H1 (cell line): ENCODE measurements around the gene DIPK1B. TPM values are rescaled to one million over a fixed set of nuclear protein-coding genes. Genes with fewer than 3 reads are reported as not detected.
A peak's percentile ranks its signal among the peaks of the same experiment; 100 is the strongest.

Experiments
- CTCF ChIA-PET: fragments of 300-600 bp; sonication (Branson Sonifier 250); formaldehyde crosslinking; loops from one replicate; lab custom pipeline; 2021; ENCODE audit not compliant: partially characterized antibody; lab: Charles Lee
- POLR2A ChIA-PET: fragments of 300-600 bp; sonication (Branson Sonifier 250); formaldehyde crosslinking; loops from one replicate; lab custom pipeline; 2021; ENCODE audit warnings: inconsistent platforms; ENCODE audit not compliant: partially characterized antibody; lab: Charles Lee
- DNase-seq, 2 experiments: peaks; one replicate each; pipeline versions ENCODE4 v3.0.0 to v3.0.0-alpha.2; 2010 to 2022; ENCODE audit warnings: low spot score in 2 of 2, low read depth in 1 of 2, mixed read lengths in 1 of 2
- FAIRE-seq: peaks from 2 replicates; lab custom pipeline; 2011; peaks lifted over from hg19 to GRCh38; lab: Jason Lieb, UNC
- H2AFZ ChIP-seq: 2 replicates; pipeline ENCODE4 v1.8.1; 2012; ENCODE audit warnings: low read length, inconsistent platforms
- H2AK5ac ChIP-seq: 2 replicates; pipeline ENCODE4 v1.6.1; 2013; ENCODE audit warnings: low read depth, low read length
- H2BK120ac ChIP-seq: replicated peaks from 2 replicates; pipeline ENCODE3; 2013; ENCODE audit warnings: low read depth, low read length, inconsistent platforms
- H2BK12ac ChIP-seq: 2 replicates; pipeline ENCODE4 v1.6.1; 2013; ENCODE audit warnings: low read depth, low read length
- H2BK15ac ChIP-seq: 2 replicates; pipeline ENCODE4 v1.6.1; 2013; ENCODE audit warnings: low read length
- H2BK20ac ChIP-seq: 2 replicates; pipeline ENCODE4 v1.6.1; 2013; ENCODE audit warnings: low read length
- H2BK5ac ChIP-seq: 2 replicates; pipeline ENCODE4 v1.6.1; 2013; ENCODE audit warnings: low read depth, low read length
- H3K14ac ChIP-seq: 2 replicates; pipeline ENCODE4 v1.6.1; 2013; ENCODE audit warnings: inconsistent platforms; ENCODE audit not compliant: insufficient read length
- H3K18ac ChIP-seq: 2 replicates; pipeline ENCODE4 v1.6.1; 2013; ENCODE audit warnings: low read length; ENCODE audit errors: extremely low read depth
- H3K23ac ChIP-seq: 2 replicates; pipeline ENCODE4 v1.6.1; 2013; ENCODE audit warnings: inconsistent platforms; ENCODE audit not compliant: insufficient read length
- H3K23me2 ChIP-seq: 2 replicates; pipeline ENCODE4 v1.6.1; 2013; ENCODE audit warnings: low read depth, low read length
- H3K27ac ChIP-seq: 2 replicates; pipeline ENCODE4 v1.6.1; 2011; ENCODE audit warnings: low read depth, low read length, inconsistent platforms
- H3K27me3 ChIP-seq, 4 experiments: replicated peaks in 1 of 4; 1 replicate in 1 of 4; 2 replicates in 3 of 4; pipeline versions ENCODE4 v1.6.1 to v1.8.1; 2011 to 2013; ENCODE audit warnings: low read length in 3 of 4, mild to moderate bottlenecking in 3 of 4, inconsistent platforms in 2 of 4, mixed read lengths in 2 of 4, moderate library complexity in 1 of 4; ENCODE audit not compliant: control insufficient read depth in 3 of 4, insufficient read depth in 3 of 4; ENCODE audit errors: extremely low read depth in 1 of 4
- H3K36me3 ChIP-seq, 4 experiments: 2 replicates each; pipeline versions ENCODE4 v1.6.1 to v1.8.1; 2011 to 2013; ENCODE audit warnings: mild to moderate bottlenecking in 4 of 4, low read length in 3 of 4, moderate library complexity in 2 of 4, control low read depth in 1 of 4, inconsistent platforms in 1 of 4; ENCODE audit not compliant: insufficient read depth in 4 of 4, control insufficient read depth in 2 of 4
- H3K4ac ChIP-seq: replicated peaks from 2 replicates; pipeline ENCODE3; 2013; ENCODE audit warnings: low read length, low read depth, mixed read lengths, inconsistent platforms; ENCODE audit not compliant: insufficient read length
- H3K4me1 ChIP-seq, 4 experiments: replicated peaks in 1 of 4; 1 replicate in 1 of 4; 2 replicates in 3 of 4; pipeline versions ENCODE4 v1.6.1 to v1.8.1; 2011 to 2013; ENCODE audit warnings: low read length in 3 of 4, inconsistent platforms in 2 of 4, mixed read lengths in 1 of 4; ENCODE audit not compliant: insufficient read depth in 4 of 4, control insufficient read depth in 3 of 4
- H3K4me2 ChIP-seq, 2 experiments: 2 replicates each; pipeline versions ENCODE4 v1.6.1 to v1.8.1; 2011 to 2013; ENCODE audit warnings: low read depth in 2 of 2, low read length in 2 of 2, control low read depth in 1 of 2, inconsistent platforms in 1 of 2, mild to moderate bottlenecking in 1 of 2; ENCODE audit not compliant: insufficient read depth in 1 of 2
- H3K4me3 ChIP-seq, 4 experiments: fragments of 200-600, 300-600 bp in 1 of 4; sonication (generic), shearing (Covaris generic), sonication (Bioruptor Twin) in 1 of 4; 2 replicates each; pipeline versions ENCODE4 v1.5.1 to v1.8.1; 2011 to 2016; ENCODE audit warnings: low read length in 4 of 4, low read depth in 3 of 4, control low read depth in 2 of 4, inconsistent platforms in 2 of 4, mild to moderate bottlenecking in 2 of 4, mixed read lengths in 1 of 4, moderate library complexity in 1 of 4; ENCODE audit not compliant: insufficient read depth in 2 of 4; ENCODE audit errors: extremely low read depth in 1 of 4
- H3K56ac ChIP-seq: replicated peaks from 2 replicates; pipeline ENCODE3; 2013; ENCODE audit warnings: low read depth, mild to moderate bottlenecking, mixed read lengths, low read length, inconsistent platforms; ENCODE audit not compliant: insufficient read length
- H3K79me1 ChIP-seq: 2 replicates; pipeline ENCODE4 v1.6.1; 2013; ENCODE audit warnings: low read depth, low read length, control low read depth
- H3K79me2 ChIP-seq, 2 experiments: 2 replicates each; pipeline versions ENCODE4 v1.6.1 to v1.8.1; 2012 to 2013; ENCODE audit warnings: low read length in 2 of 2, mild to moderate bottlenecking in 2 of 2, inconsistent platforms in 1 of 2; ENCODE audit not compliant: insufficient read depth in 2 of 2, control insufficient read depth in 1 of 2
- H3K9ac ChIP-seq, 4 experiments: replicated peaks in 1 of 4; 1 replicate in 1 of 4; 2 replicates in 3 of 4; pipeline versions ENCODE4 v1.6.1 to v1.8.1; 2011 to 2013; ENCODE audit warnings: low read depth in 3 of 4, low read length in 3 of 4, control low read depth in 2 of 4, mild to moderate bottlenecking in 2 of 4, moderate library complexity in 2 of 4, inconsistent platforms in 1 of 4; ENCODE audit errors: extremely low read depth in 1 of 4
- H3K9me3 ChIP-seq, 2 experiments: 2 replicates each; pipeline versions ENCODE4 v1.6.1 to v1.8.1; 2012 to 2013; ENCODE audit warnings: mild to moderate bottlenecking in 2 of 2, moderate library complexity in 2 of 2, control low read depth in 1 of 2, inconsistent platforms in 1 of 2, low read depth in 1 of 2, low read length in 1 of 2, mixed read lengths in 1 of 2; ENCODE audit not compliant: insufficient read depth in 2 of 2
- H4K20me1 ChIP-seq, 2 experiments: replicated peaks in 1 of 2; 2 replicates each; pipeline versions ENCODE3 to v1.8.1; 2011 to 2013; ENCODE audit warnings: inconsistent platforms in 2 of 2, low read length in 2 of 2, mild to moderate bottlenecking in 1 of 2; ENCODE audit not compliant: insufficient read depth in 2 of 2, control insufficient read depth in 1 of 2
- H4K5ac ChIP-seq: 2 replicates; pipeline ENCODE4 v1.6.1; 2013; ENCODE audit warnings: low read length, low read depth, mixed read lengths, inconsistent platforms; ENCODE audit not compliant: insufficient read length
- H4K8ac ChIP-seq: 2 replicates; pipeline ENCODE4 v1.8.0; 2013; ENCODE audit warnings: mild to moderate bottlenecking, moderate library complexity, low read length, inconsistent platforms; ENCODE audit not compliant: insufficient read depth; ENCODE audit errors: extremely low read depth
- H4K91ac ChIP-seq: replicated peaks from 2 replicates; pipeline ENCODE3; 2013; ENCODE audit warnings: low read length, mixed read lengths, inconsistent platforms; ENCODE audit not compliant: insufficient read length
- CBX8 ChIP-seq: fragments of 300-800, 300-1000 bp; sonication (generic); IDR thresholded peaks from 2 replicates; pipeline ENCODE4 v1.7.1; 2016; ENCODE audit warnings: low read depth, low read length, borderline replicate concordance
- EP300 ChIP-seq, 2 experiments: IDR thresholded peaks; 1 replicate in 1 of 2; 2 replicates in 1 of 2; pipeline ENCODE4 v1.6.1; 2011 to 2012; ENCODE audit warnings: low read depth in 2 of 2, low read length in 2 of 2, mild to moderate bottlenecking in 2 of 2, borderline replicate concordance in 1 of 2, inconsistent platforms in 1 of 2, moderate library complexity in 1 of 2
- NRF1 ChIP-seq: IDR thresholded peaks from 2 replicates; pipeline ENCODE4 v1.6.1; 2011; ENCODE audit warnings: mild to moderate bottlenecking, low read depth, low read length, improper control_type of control experiment
- PHF8 ChIP-seq: fragments of 200-600 bp; sonication (generic); conservative IDR thresholded peaks from 2 replicates; pipeline ENCODE4 v1.7.1; 2012; ENCODE audit warnings: low read depth, mild to moderate bottlenecking, inconsistent platforms, low read length, moderate library complexity
- POLR2A ChIP-seq, 2 experiments: IDR thresholded peaks; 1 replicate in 1 of 2; 2 replicates in 1 of 2; pipeline ENCODE4 v1.6.1; 2011; ENCODE audit warnings: low read depth in 2 of 2, low read length in 2 of 2, mild to moderate bottlenecking in 2 of 2; ENCODE audit errors: control extremely low read depth in 1 of 2
- POLR2AphosphoS5 ChIP-seq: IDR thresholded peaks from 2 replicates; pipeline ENCODE4 v1.6.1; 2011; ENCODE audit warnings: low read depth, low read length
- RAD21 ChIP-seq, 2 experiments: IDR thresholded peaks in 1 of 2; conservative IDR thresholded peaks in 1 of 2; 2 replicates each; pipeline ENCODE4 v1.6.1; 2011; ENCODE audit warnings: low read depth in 2 of 2, low read length in 2 of 2, improper control_type of control experiment in 1 of 2, inconsistent platforms in 1 of 2, mild to moderate bottlenecking in 1 of 2, moderate library complexity in 1 of 2
- RNF2 ChIP-seq: fragments of 200-900, 300-1000 bp; sonication (generic); IDR thresholded peaks from 2 replicates; pipeline ENCODE4 v1.7.1; 2016; ENCODE audit warnings: borderline replicate concordance, low read depth, mild to moderate bottlenecking, antibody characterized with exemption, low read length; ENCODE audit not compliant: poor library complexity, severe bottlenecking; ENCODE audit errors: missing control alignments
- SIRT6 ChIP-seq: IDR thresholded peaks from one replicate; pipeline ENCODE4 v1.7.1; 2012; ENCODE audit warnings: low read length, inconsistent platforms
- SP1 ChIP-seq: IDR thresholded peaks from 2 replicates; pipeline ENCODE4 v1.6.1; 2011; ENCODE audit warnings: low read depth, low read length
- SP4 ChIP-seq: IDR thresholded peaks from 2 replicates; pipeline ENCODE4 v1.6.1; 2012; ENCODE audit warnings: low read length, inconsistent platforms
- TAF1 ChIP-seq: IDR thresholded peaks from 2 replicates; pipeline ENCODE4 v1.6.1; 2011; ENCODE audit warnings: mild to moderate bottlenecking, low read depth, low read length
- WGBS, 2 experiments: shearing (Covaris generic) in 1 of 2; methylation state at CpG; one replicate each; pipeline versions ENCODE4 v1.1.6 to v1.1.7; 2013 to 2015; ENCODE audit warnings: low lambda C conversion rate in 2 of 2, mixed read lengths in 2 of 2, inconsistent platforms in 1 of 2, low coverage in 1 of 2, missing lambda C conversion rate in 1 of 2; ENCODE audit not compliant: insufficient replicate concordance in 2 of 2, insufficient coverage in 1 of 2, insufficient read length in 1 of 2; ENCODE audit errors: extremely low coverage in 1 of 2, missing lambda C conversion rate in 1 of 2; 5-methylcytosine and 5-hydroxymethylcytosine counted together
- polyA plus RNA-seq, 7 experiments: library from polyadenylated mRNA; depleted of rRNA in 3 of 7; stranded (reverse) in 5 of 7; unstranded in 2 of 7; fragments of >200 nt in 5 of 7; fragments of 200-250 nt in 2 of 7; gene quantifications; 1 replicate in 5 of 7; 2 replicates in 1 of 7; 4 replicates in 1 of 7; pipeline versions ENCODE4 v1.2.1 to v1.2.3, GENCODE V29; 2011 to 2013; ENCODE audit warnings: missing spikeins in 2 of 7, mixed read lengths in 2 of 7
- total RNA-seq: library from RNA; stranded (reverse); fragmentation: NEBNext Ultra II Directional; extraction: Animal tissue kit (Norgen Biotek cat#: 25700); gene quantifications from 2 replicates; pipeline ENCODE4 v1.2.1, GENCODE V29; 2021

DIPK1B gene
- total and polyA plus RNA-seq, 2 of the 8 experiments (the other 6 are each of a cell fraction or from before 2014, with no cell fraction given), result 32.3 to 64.8 TPM

DNA sequence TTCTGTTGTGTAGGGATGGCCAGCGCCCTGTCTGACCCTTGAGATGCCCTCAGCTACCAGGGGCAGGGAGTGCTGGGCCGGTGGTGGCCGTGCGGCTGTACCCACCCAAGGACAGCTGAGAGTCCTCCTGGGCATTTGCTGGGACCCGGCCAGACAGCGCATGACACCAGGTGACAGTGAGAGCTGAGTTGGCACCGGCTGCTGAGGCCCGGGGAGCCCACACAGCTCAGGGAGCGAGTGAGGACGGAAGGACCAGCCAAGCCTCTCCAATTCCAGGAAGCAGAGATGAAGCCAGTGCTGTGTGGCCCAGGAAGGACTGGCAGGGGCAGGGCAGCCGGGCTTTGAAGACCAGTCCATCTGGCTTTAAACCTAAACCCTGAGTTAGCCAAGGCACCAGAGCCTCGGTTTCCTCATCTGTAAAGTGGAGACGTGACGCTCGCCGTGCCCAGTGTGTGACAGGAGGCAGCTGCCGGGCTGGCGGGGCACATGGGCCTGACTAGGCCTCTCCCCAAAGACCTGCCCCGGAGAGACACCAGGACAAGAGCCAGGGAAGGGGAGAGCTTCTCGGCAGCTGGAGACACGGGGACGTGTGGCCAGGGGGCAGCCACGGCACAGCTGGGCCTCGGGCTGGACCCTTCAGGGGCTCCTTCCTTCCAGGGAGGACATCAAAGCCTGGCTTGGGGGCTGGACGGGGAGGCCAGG, 22.1 kb upstream of the DIPK1B start:
- Histone ChIP-seq H3K36me3 (no peaks in the 10 kb centered on the region), H3K9ac (no peak overlapping the region), H2BK15ac (peak overlapping the region; percentile 29; the same call in 1 of the 2 replicates), H3K4ac (no peak overlapping the region), H2BK120ac (no peak overlapping the region), H2BK20ac (no peak overlapping the region), H3K27ac (no peak overlapping the region), H4K8ac (no peak overlapping the region; the same call in 1 of the 2 replicates), H3K4me1 (peaks cover 0 to 28% (median 17%) of the 10 kb centered on the region in 4 experiments; a peak in 5 of 7 replicates), H3K9me3 (no peaks in the 10 kb centered on the region), H3K79me2 (no peaks in the 10 kb centered on the region), H2BK12ac (0 out of 2 replicates have a peak overlapping the region, but pooled peaks have one; percentile 39), H3K4me2 (no peak overlapping the region), H3K4me3 (no peak overlapping the region), H3K27me3 (peaks cover 0 to 11% (median 5%) of the 10 kb centered on the region in 4 experiments; a peak in 4 of 7 replicates), H3K23ac (no peak overlapping the region), H3K23me2 (peaks cover 13% of the 10 kb centered on the region; the same call in 1 of the 2 replicates), H4K20me1 (no peaks in the 10 kb centered on the region), H3K14ac (no peak overlapping the region), H3K79me1 (peaks cover 3% of the 10 kb centered on the region; the same call in 1 of the 2 replicates), H2AK5ac (no peak overlapping the region; the same call in 1 of the 2 replicates), H3K56ac (no peak overlapping the region), H4K91ac (peak overlapping the region; percentile 15), H3K18ac (no peak overlapping the region), H2BK5ac (no peak overlapping the region), H4K5ac (no peak overlapping the region), H2AFZ (no peak overlapping the region)
- no peak for FAIRE-seq
- CTCF ChIA-PET, result interaction anchor here (1.1 to 12.8 kb wide), 6 partner anchors 8 to 64 kb away, joined by 3 to 125 read pairs (median 3); no protein-coding TSS in a partner anchor
- WGBS, 2 experiments, result 92% methylated on average over 25 of the region's 25 CpGs; no CpG with 5 or more reads in 1 of the 2 experiments
- DNase-seq, result peak in 1 of 2 experiments; percentile 42
- POLR2A ChIA-PET, result interaction anchor here (1.1 to 1.2 kb wide), 2 partner anchors 31 to 38 kb away, joined by 3 to 4 read pairs; no protein-coding TSS in a partner anchor
- TF ChIP-seq SP4 (no peak), RNF2 (no peak), CBX8 (no peak), EP300 (IDR thresholded peaks at IDR 0.05; ENCODE audit: borderline replicate concordance in 1 of 2, low read depth in 2 of 2, low read length in 2 of 2) (no peak), RAD21 (IDR thresholded peaks at IDR 0.05 in 1 of 2, conservative IDR thresholded peaks at IDR 0.05 in 1 of 2; ENCODE audit: low read depth in 2 of 2, low read length in 2 of 2) (no peak), POLR2A (IDR thresholded peaks at IDR 0.05; ENCODE audit: control extremely low read depth in 1 of 2, low read depth in 2 of 2, low read length in 2 of 2) (no peak), POLR2AphosphoS5 (no peak), NRF1 (no peak), SP1 (no peak), PHF8 (no peak), TAF1 (no peak), SIRT6 (no peak)
